C4-2B (cell line): Measurements from ENCODE around the gene IFI30.

ENCODE experiments used
- ZFX ChIP-seq: fragments of 450-650 bp; IDR thresholded peaks from 2 replicates; pipeline ENCODE4 v1.6.1; 2017
- TF ChIP-seq, protein P1 (sequence below): fragments of 450-650 bp; conservative IDR thresholded peaks from 2 replicates; pipeline ENCODE4 v1.5.1; 2017; ENCODE audit warnings: mild to moderate bottlenecking

DNA sequence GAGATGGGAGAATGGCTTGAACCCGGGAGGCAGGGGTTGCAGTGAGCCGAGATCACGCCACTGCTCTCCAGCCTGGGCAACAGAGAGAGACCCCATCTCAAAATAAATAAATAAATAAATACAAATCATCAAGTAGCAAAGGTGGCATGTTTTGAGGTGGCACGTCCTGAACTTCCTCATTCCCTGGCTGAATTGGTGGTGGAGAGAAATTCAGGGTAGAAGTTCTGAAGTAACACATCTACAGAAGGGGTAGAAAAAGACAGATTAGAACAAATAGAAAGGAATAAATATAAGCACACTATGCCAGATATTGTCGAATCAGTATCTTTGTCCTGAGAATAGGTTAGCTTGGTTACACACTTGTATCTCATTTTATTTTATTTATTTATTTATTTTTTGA, 6.3 kb downstream of the IFI30 start:
- TF ChIP-seq, protein P1, sequence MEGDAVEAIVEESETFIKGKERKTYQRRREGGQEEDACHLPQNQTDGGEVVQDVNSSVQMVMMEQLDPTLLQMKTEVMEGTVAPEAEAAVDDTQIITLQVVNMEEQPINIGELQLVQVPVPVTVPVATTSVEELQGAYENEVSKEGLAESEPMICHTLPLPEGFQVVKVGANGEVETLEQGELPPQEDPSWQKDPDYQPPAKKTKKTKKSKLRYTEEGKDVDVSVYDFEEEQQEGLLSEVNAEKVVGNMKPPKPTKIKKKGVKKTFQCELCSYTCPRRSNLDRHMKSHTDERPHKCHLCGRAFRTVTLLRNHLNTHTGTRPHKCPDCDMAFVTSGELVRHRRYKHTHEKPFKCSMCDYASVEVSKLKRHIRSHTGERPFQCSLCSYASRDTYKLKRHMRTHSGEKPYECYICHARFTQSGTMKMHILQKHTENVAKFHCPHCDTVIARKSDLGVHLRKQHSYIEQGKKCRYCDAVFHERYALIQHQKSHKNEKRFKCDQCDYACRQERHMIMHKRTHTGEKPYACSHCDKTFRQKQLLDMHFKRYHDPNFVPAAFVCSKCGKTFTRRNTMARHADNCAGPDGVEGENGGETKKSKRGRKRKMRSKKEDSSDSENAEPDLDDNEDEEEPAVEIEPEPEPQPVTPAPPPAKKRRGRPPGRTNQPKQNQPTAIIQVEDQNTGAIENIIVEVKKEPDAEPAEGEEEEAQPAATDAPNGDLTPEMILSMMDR = no peak
- no peak for TF ChIP-seq ZFX
